Effector memory CD8-positive, alpha-beta T cell (primary cell): Measurements from ENCODE around the gene EEF2KMT.
"Not testable (repeated sequence)": the region's sequence is repeated elsewhere in the genome, so short reads cannot be mapped to it uniquely, and the experiment has no call there.

Source experiments
- ATAC-seq: fragments of 150-1000 bp; cut with Tn5 transposase; replicated peaks from 2 replicates; pipeline ENCODE4 v1.10.0; 2021; ENCODE audit warnings: mild to moderate bottlenecking, moderate library complexity
- DNase-seq, 3 experiments: peaks; one replicate each; pipeline ENCODE4 v3.0.0; 2021
- H3K27ac Mint-ChIP-seq, 2 donors: one replicate each; pipeline ENCODE4 v1.8.0; 2022; ENCODE audit warnings: mild to moderate bottlenecking in 2 of 2, mixed read lengths in 2 of 2, moderate library complexity in 2 of 2
- H3K27me3 Mint-ChIP-seq, 2 donors: one replicate each; pipeline ENCODE4 v1.8.0; 2022; ENCODE audit warnings: mixed read lengths in 2 of 2
- H3K36me3 Mint-ChIP-seq: one replicate; pipeline ENCODE4 v1.8.0; 2022; ENCODE audit warnings: mild to moderate bottlenecking, moderate library complexity, mixed read lengths; ENCODE audit not compliant: insufficient read depth
- H3K4me1 Mint-ChIP-seq, 2 donors: one replicate each; pipeline ENCODE4 v1.8.0; 2022; ENCODE audit warnings: low read depth in 2 of 2, mixed read lengths in 2 of 2
- H3K4me3 Mint-ChIP-seq, 2 donors: one replicate each; pipeline ENCODE4 v1.8.0; 2022; ENCODE audit warnings: mild to moderate bottlenecking in 2 of 2, mixed read lengths in 2 of 2, moderate library complexity in 2 of 2
- H3K9me3 Mint-ChIP-seq, 2 donors: one replicate each; pipeline ENCODE4 v1.8.0; 2022; ENCODE audit warnings: mixed read lengths in 2 of 2

EEF2KMT gene

DNA sequence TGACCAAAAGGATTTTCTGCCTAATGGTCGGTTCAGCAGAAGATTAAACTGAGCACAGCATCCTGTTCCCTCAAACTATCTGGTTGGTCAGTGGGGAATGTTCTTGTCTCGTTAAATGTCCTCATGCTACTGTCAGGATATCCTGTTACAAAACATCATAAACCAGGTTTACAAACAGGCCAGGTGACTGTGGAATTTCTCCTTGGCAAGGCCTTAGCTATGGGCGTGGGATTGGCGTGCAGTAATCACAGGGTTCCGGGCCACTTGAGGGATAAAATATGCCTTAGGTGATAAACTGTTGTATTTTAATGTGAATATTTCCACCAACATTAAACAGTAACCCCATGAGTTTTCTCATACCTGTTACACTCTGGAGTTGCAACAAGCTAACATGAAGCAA, 7.4 kb upstream of the EEF2KMT start:
- H3K4me3 Mint-ChIP-seq, H3K27ac Mint-ChIP-seq, H3K36me3 Mint-ChIP-seq, DNase-seq, H3K4me1 Mint-ChIP-seq, ATAC-seq, H3K9me3 Mint-ChIP-seq: not testable (repeated sequence)
- H3K27me3 Mint-ChIP-seq = peaks cover 0 to 12% of the 10 kb centered on the region in 2 donors

DNA sequence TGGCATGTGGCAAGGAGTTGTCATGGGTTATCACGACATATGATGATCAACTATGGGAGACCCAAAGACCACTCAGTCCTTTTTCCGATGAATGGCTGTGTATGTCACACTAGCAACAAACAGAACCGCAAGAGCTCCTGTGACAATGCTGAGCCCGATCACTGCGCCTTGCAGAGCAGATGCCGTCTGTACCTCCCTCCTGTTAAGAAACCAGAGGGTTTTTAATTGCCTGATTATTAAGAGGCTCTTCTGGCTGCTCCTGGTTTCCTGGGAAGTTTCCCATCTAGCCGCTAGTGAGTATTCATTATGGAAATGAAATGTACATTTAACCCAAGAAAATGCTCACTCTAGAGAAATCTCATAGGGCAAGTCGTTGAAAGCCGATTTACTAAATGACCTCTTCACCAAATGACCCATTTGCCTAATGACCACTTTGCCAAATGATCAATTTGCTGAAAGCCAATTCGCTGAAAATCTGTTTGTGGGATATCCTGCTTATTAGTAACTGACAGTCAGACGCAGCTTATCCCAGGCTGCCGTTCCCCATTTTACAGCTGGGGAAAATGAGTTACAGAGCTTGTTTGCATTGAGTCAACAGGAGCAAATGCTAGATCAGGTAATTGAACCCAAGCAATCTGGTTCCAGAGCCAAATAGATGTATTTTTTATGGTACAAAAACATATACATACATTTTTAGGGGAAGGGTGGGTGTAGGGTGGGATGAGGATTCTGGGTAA, 5.9 kb upstream of the EEF2KMT start:
- H3K36me3 Mint-ChIP-seq, H3K9me3 Mint-ChIP-seq, ATAC-seq, H3K4me1 Mint-ChIP-seq, DNase-seq, H3K27ac Mint-ChIP-seq, H3K4me3 Mint-ChIP-seq: not testable (repeated sequence)
- peaks cover 0 to 12% of the 10 kb centered on the region in 2 donors for H3K27me3 Mint-ChIP-seq

DNA sequence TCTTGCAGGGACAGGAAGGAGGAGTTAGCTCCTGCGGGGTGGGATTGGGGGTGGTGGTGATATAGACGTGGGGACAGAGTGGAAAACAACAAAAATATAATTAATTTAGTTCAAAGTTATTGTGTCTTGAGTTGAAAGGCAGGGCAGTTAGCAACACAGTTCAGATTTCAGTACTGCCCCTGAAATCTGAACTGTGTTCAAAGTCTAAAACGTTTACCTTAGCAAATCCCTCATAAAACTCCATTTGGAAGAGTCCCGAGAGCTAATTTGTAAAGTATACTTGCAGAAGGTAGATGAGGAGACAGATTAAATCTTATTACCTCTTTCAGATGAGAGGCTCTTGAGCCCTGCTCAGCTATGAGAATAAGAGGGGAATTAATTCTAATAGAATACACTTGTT, 1.6 kb upstream of the EEF2KMT start:
- Mint-ChIP-seq H3K27me3 (peaks cover 0 to 12% of the 10 kb centered on the region in 2 donors), H3K4me3 (peak overlapping the region; percentile 91 to 92), H3K36me3 (peaks cover 12% of the 10 kb centered on the region), H3K27ac (peak overlapping the region in 1 of 2 donors; percentile 92), H3K4me1 (peaks cover 10 to 12% of the 10 kb centered on the region in 2 donors)
- DNase-seq, ATAC-seq, H3K9me3 Mint-ChIP-seq: not testable (repeated sequence)

DNA sequence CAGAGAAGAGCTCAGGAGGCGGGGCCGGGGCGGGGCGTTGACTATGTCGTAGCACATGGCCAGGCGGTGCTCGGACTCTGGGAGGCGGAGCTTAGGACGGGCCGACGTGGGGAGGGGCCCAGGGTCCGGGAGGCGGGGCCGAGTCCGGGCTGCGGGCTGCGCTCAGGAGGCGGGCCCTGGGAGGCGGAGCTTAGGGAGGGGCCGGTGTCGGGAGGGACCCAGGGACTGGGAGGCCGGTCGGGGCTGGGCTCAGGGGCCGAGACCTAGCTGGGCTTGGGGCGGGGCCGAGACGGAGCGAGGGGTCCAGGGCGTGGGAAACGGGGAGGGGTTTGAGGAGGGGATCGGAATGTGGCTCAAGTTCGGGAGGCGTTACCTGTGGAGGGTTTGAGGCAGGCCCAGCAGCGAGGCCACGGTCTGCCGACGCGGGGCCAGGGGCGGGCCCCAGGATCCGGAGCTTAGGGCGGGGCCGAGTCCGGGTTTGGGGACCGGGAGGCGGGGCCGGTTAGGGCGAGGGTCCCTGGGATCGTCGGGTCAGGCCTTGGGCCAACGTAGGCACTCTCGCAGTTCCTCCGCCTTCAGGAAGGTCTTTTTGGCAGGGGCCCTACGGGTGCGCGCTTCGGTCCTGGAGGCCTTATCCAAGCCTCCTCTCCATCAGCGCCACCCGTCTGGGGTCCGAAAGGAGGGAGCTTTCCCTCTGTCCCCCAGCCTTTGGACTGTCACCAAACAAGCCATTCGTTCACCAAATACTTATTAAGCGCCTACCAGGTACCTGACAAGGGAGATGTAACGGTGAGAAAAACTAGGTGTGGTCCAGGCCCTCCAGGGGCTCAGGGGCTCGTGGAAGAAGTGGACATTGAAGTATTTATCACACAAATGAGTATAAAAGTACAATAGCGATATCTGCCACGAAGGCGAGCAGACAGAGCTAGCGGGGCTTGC, 895 bp upstream of the EEF2KMT start:
- Mint-ChIP-seq H3K4me3 (peak overlapping the region; percentile 91 to 92), H3K36me3 (peaks cover 12% of the 10 kb centered on the region), H3K27ac (peak overlapping the region; percentile 92 to 94), H3K4me1 (peaks cover 11 to 12% of the 10 kb centered on the region in 2 donors), H3K27me3 (peaks cover 0 to 12% of the 10 kb centered on the region in 2 donors)
- peak; percentile 96 to 97 (median 96) for DNase-seq
- ATAC-seq, H3K9me3 Mint-ChIP-seq: not testable (repeated sequence)

DNA sequence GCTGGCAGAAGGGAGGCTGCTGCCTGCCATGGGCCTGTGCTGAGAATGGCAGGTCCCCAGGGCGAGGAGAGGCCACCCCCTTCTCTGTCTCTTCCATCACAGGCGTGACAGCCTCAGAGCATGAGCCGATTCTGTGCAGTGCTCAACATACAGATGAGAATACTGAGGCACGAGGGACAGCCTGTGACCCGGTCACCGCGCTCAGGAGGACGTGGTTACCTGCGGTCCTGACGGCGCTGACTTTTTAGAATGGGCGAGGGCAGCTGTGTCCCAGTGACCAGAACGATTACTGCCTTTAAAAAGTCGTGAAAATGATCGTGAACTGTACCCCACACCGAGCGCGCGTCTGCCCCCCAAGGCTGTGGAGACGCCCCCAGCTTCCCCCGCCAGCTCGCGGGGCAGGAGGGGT, 530 bp downstream of the EEF2KMT start:
- peaks cover 14 to 16% of the 10 kb centered on the region in 2 donors for H3K4me1 Mint-ChIP-seq
- peak overlapping the region; percentile 92 to 94 for H3K27ac Mint-ChIP-seq
- peak overlapping the region; percentile 91 to 92 for H3K4me3 Mint-ChIP-seq
- not testable (repeated sequence) for H3K9me3 Mint-ChIP-seq, ATAC-seq
- H3K27me3 Mint-ChIP-seq = peaks cover 0 to 12% of the 10 kb centered on the region in 2 donors
- DNase-seq = peak; percentile 16 to 49 (median 22)
- H3K36me3 Mint-ChIP-seq = peaks cover 12% of the 10 kb centered on the region

DNA sequence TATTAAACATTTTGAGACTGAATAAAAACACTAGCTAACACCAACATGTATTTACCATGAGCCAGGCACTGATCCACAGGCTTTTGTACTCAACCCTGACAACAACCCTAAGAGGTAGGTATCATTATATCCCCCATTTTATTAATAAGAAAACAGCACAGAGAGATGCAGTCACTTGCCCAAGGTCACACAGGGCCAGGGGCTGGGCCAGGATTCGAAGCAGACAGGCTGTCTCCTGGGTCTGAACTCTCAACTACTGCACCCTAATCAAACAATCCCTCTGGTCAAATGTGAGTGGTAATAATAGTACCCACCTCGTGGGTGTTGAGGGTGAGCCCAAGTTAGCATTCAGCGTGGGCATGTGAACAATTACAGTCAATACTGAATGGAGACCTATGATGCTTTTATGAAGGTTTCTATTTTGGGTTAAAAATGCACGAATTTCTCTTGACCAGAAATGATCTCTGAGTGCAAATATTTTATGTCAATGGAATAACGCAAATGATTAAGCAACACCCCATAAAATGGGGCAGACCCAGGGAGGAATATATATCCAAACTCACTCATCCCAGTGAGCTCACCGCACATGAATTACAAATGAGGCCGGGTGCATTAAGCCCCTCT, 1.0 kb downstream of the EEF2KMT start:
- H3K27me3 Mint-ChIP-seq, ATAC-seq, H3K9me3 Mint-ChIP-seq, DNase-seq: not testable (repeated sequence)
- Mint-ChIP-seq H3K4me3 (peak overlapping the region; percentile 91 to 92), H3K4me1 (peaks cover 16% of the 10 kb centered on the region in 2 donors), H3K27ac (peak overlapping the region; percentile 92 to 94), H3K36me3 (peaks cover 12% of the 10 kb centered on the region)

DNA sequence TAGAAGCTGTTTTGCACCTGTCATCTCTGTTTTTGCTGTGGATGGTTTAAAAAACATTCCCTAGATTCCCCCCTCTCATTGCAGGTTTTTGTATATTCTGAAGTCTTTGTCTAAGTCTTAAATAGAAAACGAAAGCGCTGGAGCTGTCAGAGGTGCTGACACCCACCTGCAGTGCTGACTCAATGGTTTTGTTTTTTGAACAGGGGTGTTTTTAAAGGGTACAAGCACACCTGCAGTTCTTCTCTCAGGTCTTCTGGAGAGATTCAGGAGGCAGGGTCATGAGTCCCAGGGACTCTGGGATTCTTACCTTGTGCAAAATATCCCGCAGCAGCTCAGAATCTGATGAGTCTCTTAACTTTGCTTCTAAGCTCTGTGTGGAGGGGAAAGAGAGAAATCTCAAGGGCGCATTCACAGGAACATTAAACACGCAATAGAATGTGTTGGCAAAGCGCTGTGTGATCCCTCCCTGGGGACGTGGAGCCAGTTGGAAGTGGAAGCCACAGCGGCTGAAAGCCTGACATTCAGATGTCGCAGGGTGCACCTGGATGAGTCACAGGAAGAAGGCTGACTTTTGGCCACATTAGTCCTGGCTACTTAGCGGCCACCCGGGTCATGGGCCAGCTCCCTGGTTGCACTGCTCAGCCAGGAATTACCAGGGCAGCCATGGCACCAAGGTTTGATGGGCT, 2.3 kb downstream of the EEF2KMT start:
- H3K4me3 Mint-ChIP-seq, DNase-seq: not testable (repeated sequence)
- H3K36me3 Mint-ChIP-seq = peaks cover 12% of the 10 kb centered on the region

DNA sequence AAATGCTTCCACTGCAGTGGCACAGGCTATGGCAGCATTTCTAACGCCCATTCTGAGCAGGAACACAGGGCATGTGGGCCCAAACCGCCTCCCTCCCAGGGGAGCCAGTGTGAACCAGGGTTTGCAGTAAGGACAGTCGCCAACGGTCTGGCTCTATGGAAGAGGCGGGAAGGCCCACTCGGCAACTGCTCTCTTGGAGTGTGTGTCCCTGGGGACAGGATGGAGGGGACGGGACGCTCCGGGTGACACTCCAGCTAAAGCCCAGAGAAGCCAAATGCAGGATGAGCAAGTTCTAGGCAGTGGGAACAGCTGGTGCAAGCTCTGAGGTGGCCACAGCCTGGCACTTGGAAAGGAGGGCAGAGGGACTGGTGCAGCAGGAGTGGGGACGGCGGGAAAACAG, 3.8 kb downstream of the EEF2KMT start:
- peaks cover 14 to 16% of the 10 kb centered on the region in 2 donors for H3K4me1 Mint-ChIP-seq
- not testable (repeated sequence) for DNase-seq, H3K9me3 Mint-ChIP-seq, H3K4me3 Mint-ChIP-seq, H3K27ac Mint-ChIP-seq, ATAC-seq, H3K27me3 Mint-ChIP-seq
- H3K36me3 Mint-ChIP-seq = peaks cover 12% of the 10 kb centered on the region

More for the DNA sequence above, 2.3 kb downstream of the EEF2KMT start:
- H3K27me3 Mint-ChIP-seq, ATAC-seq, H3K9me3 Mint-ChIP-seq, H3K27ac Mint-ChIP-seq: not testable (repeated sequence)
- H3K4me1 Mint-ChIP-seq = peaks cover 16% of the 10 kb centered on the region in 2 donors

DNA sequence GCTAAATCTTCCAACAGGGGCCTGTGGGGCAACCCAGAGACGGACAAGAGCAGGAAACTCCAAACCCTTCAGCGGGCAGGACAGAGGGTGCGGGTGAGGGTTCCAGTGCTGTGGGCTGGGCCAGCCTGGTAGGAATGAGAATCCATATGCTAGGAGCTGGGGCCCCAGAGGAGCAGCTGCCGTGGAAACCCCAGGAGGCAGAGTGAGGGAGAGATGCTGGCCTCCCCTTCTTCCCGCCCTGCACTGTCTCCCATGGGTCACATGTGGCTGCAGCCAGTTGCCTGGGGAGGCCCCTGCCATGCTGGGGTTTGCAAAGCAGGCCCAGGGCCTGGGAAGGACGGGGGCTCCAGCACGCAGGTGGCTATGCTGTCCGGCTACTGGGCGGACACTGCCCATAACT, 4.5 kb downstream of the EEF2KMT start:
- Mint-ChIP-seq H3K27ac (peak overlapping the region in 1 of 2 donors; percentile 44), H3K4me1 (peaks cover 12 to 16% of the 10 kb centered on the region in 2 donors), H3K36me3 (peaks cover 16% of the 10 kb centered on the region)
- H3K4me3 Mint-ChIP-seq, H3K27me3 Mint-ChIP-seq, H3K9me3 Mint-ChIP-seq, ATAC-seq, DNase-seq: not testable (repeated sequence)

DNA sequence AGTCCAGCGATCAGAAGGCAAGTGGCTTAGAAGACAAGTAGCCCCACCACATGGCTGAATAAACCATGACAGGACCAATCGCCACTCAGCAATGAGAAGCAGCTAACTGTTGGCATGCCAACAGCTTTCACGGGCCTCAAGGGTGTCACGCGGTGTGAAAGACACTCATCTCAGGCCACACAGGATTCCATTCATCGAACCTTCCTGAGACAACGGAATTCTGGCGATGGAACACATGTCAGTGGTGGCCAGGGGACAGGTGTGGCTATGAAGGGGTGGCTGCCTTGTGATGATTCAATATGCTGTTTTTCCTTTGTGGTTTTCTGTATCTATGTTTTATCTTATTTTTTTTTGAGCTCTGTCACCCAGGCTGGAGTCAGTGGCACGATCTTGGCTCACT, 7.0 kb downstream of the EEF2KMT start:
- H3K4me3 Mint-ChIP-seq, H3K27ac Mint-ChIP-seq, H3K9me3 Mint-ChIP-seq, H3K4me1 Mint-ChIP-seq, H3K27me3 Mint-ChIP-seq, ATAC-seq, DNase-seq: not testable (repeated sequence)
- peaks cover 12% of the 10 kb centered on the region for H3K36me3 Mint-ChIP-seq

DNA sequence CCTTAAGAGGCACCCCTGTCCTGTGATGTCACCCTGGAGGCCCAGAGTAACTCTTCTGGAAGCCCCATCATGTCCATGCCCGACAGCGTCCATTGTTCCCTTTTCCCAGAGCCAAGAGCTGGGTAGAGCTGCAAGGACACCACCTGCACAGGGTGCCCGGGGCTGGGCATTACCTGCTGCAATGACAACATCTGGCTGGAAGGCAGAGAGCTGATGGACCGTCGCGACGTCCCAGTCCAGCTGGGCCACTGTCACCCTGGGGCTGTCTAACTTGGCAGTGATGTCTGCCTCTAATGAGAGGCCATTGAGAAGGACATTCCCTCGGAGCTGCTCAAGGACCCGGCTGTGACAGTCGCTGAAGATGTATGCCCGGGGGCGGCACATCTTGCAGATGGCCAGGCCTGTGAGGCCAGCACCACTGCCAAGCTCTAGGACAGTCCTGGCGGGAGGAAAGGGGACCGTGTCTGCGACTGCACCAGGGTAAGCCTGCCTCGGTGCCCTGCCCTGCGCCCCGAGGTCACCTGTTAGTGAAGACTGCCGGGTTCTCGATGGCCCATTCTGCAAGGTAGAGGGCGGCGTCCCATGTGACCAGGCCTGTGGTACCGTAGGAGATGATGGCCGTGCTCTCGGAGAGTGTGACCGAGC, 7.6 kb downstream of the EEF2KMT start:
- ATAC-seq, H3K27me3 Mint-ChIP-seq, H3K9me3 Mint-ChIP-seq, H3K4me1 Mint-ChIP-seq, H3K27ac Mint-ChIP-seq, DNase-seq, H3K4me3 Mint-ChIP-seq: not testable (repeated sequence)
- peaks cover 12% of the 10 kb centered on the region for H3K36me3 Mint-ChIP-seq

DNA sequence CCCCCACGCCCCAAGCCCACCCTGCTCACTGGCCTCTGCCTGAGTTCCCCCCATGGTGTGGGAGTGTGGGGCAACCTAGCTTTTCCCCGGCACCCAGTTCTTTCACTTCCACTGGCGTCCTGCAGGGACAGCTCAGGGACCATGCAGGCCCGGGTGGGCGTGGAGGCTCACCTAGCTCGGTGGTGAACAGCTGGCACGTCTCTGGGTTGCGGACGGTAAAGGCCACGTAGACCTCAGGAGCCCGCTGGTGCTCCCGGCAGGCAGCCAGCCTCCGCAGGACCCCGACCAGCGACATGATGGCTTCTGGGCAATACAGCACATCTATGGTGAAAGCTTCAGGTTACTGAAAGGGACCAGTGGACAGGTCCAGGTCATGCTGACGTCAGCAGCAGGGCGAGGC, 8.7 kb downstream of the EEF2KMT start:
- H3K9me3 Mint-ChIP-seq, ATAC-seq, H3K27me3 Mint-ChIP-seq, H3K4me1 Mint-ChIP-seq, H3K27ac Mint-ChIP-seq, DNase-seq, H3K4me3 Mint-ChIP-seq: not testable (repeated sequence)
- H3K36me3 Mint-ChIP-seq = peaks cover 15% of the 10 kb centered on the region
